A673 (cell line): ENCODE measurements around the gene FCRLA.

Experiments used
- CTCF ChIP-seq: fragments of 300-800, 200-600 bp; sonication (generic); conservative IDR thresholded peaks from 2 replicates; pipeline ENCODE4 v1.5.1; 2017; ENCODE audit warnings: low read depth, mild to moderate bottlenecking, antibody characterized with exemption, low read length, moderate library complexity, mixed read lengths
- EZH2 ChIP-seq: fragments of 200-600 bp; sonication (generic); IDR thresholded peaks from 2 replicates; pipeline ENCODE4 v1.6.1; 2017; ENCODE audit warnings: borderline replicate concordance, low read depth, mild to moderate bottlenecking, mixed read lengths, antibody characterized with exemption, low read length; ENCODE audit not compliant: poor library complexity, severe bottlenecking

- no peak for TF ChIP-seq CTCF
- TF ChIP-seq EZH2 = no peak
These were observed 3.5 kb downstream of the FCRLA start for GRCh38 chr1:161710560-161710959.
